Neural progenitor cell (in vitro differentiated cells): ENCODE data around the gene DNAI2.

Experiments used
- CTCF ChIP-seq: fragments of 200-600 bp; sonication (generic); IDR thresholded peaks from 2 replicates; pipeline ENCODE4 v1.5.1; 2017; ENCODE audit warnings: antibody characterized with exemption, mild to moderate bottlenecking
- EZH2 ChIP-seq: fragments of 200-600 bp; sonication (generic); IDR thresholded peaks from 2 replicates; pipeline ENCODE4 v1.6.1; 2017; ENCODE audit warnings: antibody characterized with exemption, mild to moderate bottlenecking, moderate library complexity
- EZH2phosphoT487 ChIP-seq: fragments of 200-600 bp; sonication (generic); IDR thresholded peaks from 2 replicates; pipeline ENCODE4 v1.6.1; 2017; ENCODE audit warnings: antibody characterized with exemption

- TF ChIP-seq EZH2 (no peak), CTCF (no peak), EZH2phosphoT487 (no peak)
Observed at GRCh38 chr17:74272731-74273201, 1.3 kb upstream of the DNAI2 start.
